Choroid plexus epithelial cell (primary cell): ENCODE data around the gene CGREF1.

ENCODE experiments used
- DNase-seq: peaks from one replicate; pipeline ENCODE4 v3.0.0-alpha.2; 2010; ENCODE audit warnings: low read depth
- H3K4me3 ChIP-seq: 2 replicates; pipeline ENCODE4 v1.5.1; 2011; ENCODE audit warnings: low read depth, mild to moderate bottlenecking, control low read depth, low read length, moderate library complexity
- CTCF ChIP-seq: conservative IDR thresholded peaks from 2 replicates; pipeline ENCODE4 v1.5.1; 2011; ENCODE audit warnings: low read depth, mild to moderate bottlenecking, control low read depth, inconsistent platforms, low read length, moderate library complexity

CGREF1 gene

GRCh38 chr2:27118525-27119329, at the start of gene CGREF1:
TSS of gene CGREF1 (minus strand) at chr2:27119128. CDS start at chr2:27104366, 14,762 bp downstream.
- DNase-seq = no peak
- TF ChIP-seq CTCF = no peak
- H3K4me3 ChIP-seq = peak within 1 kb of the TSS; percentile 47

- no peak for TF ChIP-seq CTCF
- H3K4me3 ChIP-seq = no peak overlapping the region
- no peak for DNase-seq
These were observed 46.2 kb upstream of the CGREF1 start for GRCh38 chr2:27164960-27165763.

- DNase-seq = peak; percentile 52
- no peak overlapping the region for H3K4me3 ChIP-seq
- TF ChIP-seq CTCF = no peak
These were observed 43.5 kb upstream of the CGREF1 start for GRCh38 chr2:27162151-27163121.

GRCh38 chr2:27160191-27160590, 41.3 kb upstream of the CGREF1 start:
- TF ChIP-seq CTCF = no peak
- no peak overlapping the region for H3K4me3 ChIP-seq
- DNase-seq = no peak

GRCh38 chr2:27159271-27159670, 40.3 kb upstream of the CGREF1 start:
- no peak for TF ChIP-seq CTCF
- H3K4me3 ChIP-seq = no peak overlapping the region
- DNase-seq = no peak

- H3K4me3 ChIP-seq = no peak overlapping the region
- TF ChIP-seq CTCF = no peak
- no peak for DNase-seq
These were observed 39.5 kb upstream of the CGREF1 start for GRCh38 chr2:27158468-27158867.
